SH-SY5Y (cell line): ENCODE data around the gene AACS.

Source experiments
- GATA2 ChIP-seq: IDR thresholded peaks from 2 replicates; pipeline ENCODE4 v1.6.1; 2011; ENCODE audit warnings: mild to moderate bottlenecking, low read depth, low read length
- GATA3 ChIP-seq: IDR thresholded peaks from 2 replicates; pipeline ENCODE4 v1.6.1; 2011; ENCODE audit warnings: low read depth, mild to moderate bottlenecking, low read length, moderate library complexity

DNA sequence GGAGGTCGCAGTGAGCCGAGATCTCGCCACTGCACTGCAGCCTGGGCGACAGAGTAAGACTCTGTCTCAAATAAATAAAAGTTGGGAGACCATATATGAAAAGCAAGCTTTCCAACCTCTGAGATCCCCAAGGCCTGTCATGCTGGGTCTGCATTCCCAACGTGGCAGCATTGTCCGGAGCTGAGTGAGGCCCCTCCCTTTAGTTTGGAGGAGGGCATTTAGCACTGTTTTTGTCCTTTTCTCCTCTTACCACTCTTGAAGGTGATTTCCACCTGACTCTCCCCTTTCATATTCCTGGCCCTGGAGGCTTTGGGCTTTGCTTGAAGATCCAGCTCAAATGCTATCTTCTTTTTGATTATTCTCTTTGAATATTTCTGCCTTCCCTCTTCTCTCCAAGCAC is 3.2 kb downstream of the AACS start:
- TF ChIP-seq GATA2 (no peak), GATA3 (no peak)
